ENCODE data around the gene USP17L28. TPM values are rescaled to one million over a fixed set of nuclear protein-coding genes. Genes with fewer than 3 reads are reported as not detected.
A peak's percentile ranks its signal among the peaks of the same experiment; 100 is the strongest.
"Not testable (repeated sequence)": the region's sequence is repeated elsewhere in the genome, so short reads cannot be mapped to it uniquely, and the experiment has no call there.

The USP17L28 gene
- total and polyA plus RNA-seq, 2 of the 8 experiments (the other 6 are each of a cell fraction or from before 2014, with no cell fraction given), result not detected

DNA sequence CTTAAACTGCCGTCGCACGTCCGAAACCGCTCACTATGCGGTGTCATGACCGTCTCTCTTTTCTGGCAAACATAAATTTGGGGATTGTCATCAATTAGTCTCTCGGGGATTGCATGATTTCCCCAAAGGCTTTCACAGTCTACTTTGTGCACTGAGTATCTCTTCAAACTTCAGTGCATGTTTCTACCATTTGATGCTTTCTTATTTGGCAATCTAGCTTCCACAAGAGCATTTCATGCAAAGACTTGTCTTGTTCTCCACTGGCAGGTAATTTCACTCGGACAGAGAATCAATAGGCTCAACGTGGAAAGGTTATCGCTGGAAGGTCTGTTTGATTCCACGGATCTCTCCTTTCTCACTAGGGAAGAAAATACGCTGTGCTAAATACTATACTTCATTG lies 24.5 kb upstream of the USP17L28 start:
- H3K23me2 ChIP-seq (ENCODE audit: low read depth, low read length); H4K20me1 ChIP-seq (replicated peaks in 1 of 2; ENCODE audit: control insufficient read depth in 1 of 2, insufficient read depth in 2 of 2, low read length in 2 of 2); H3K9ac ChIP-seq (replicated peaks in 1 of 4; ENCODE audit: extremely low read depth in 1 of 4, low read depth in 3 of 4, low read length in 3 of 4); H2BK15ac ChIP-seq (ENCODE audit: low read length); H3K14ac ChIP-seq (ENCODE audit: insufficient read length); H3K4me1 ChIP-seq (replicated peaks in 1 of 4; ENCODE audit: control insufficient read depth in 3 of 4, insufficient read depth in 4 of 4, low read length in 3 of 4); H2BK20ac ChIP-seq (ENCODE audit: low read length); H3K79me1 ChIP-seq (ENCODE audit: low read depth, low read length); H4K91ac ChIP-seq (replicated peaks; ENCODE audit: insufficient read length, low read length); H4K8ac ChIP-seq (ENCODE audit: extremely low read depth, insufficient read depth, low read length); H3K9me3 ChIP-seq (ENCODE audit: insufficient read depth in 2 of 2, low read depth in 1 of 2, low read length in 1 of 2); H3K27me3 ChIP-seq (replicated peaks in 1 of 4; ENCODE audit: control insufficient read depth in 3 of 4, extremely low read depth in 1 of 4, insufficient read depth in 3 of 4, low read length in 3 of 4); H2AFZ ChIP-seq (ENCODE audit: low read length); H3K18ac ChIP-seq (ENCODE audit: extremely low read depth, low read length); H2BK5ac ChIP-seq (ENCODE audit: low read depth, low read length); H3K36me3 ChIP-seq (ENCODE audit: control insufficient read depth in 2 of 4, insufficient read depth in 4 of 4, low read length in 3 of 4); FAIRE-seq; H2BK120ac ChIP-seq (replicated peaks; ENCODE audit: low read depth, low read length); H3K56ac ChIP-seq (replicated peaks; ENCODE audit: insufficient read length, low read depth, low read length); H3K4ac ChIP-seq (replicated peaks; ENCODE audit: insufficient read length, low read depth, low read length); H2AK5ac ChIP-seq (ENCODE audit: low read depth, low read length); H3K4me2 ChIP-seq (ENCODE audit: insufficient read depth in 1 of 2, low read depth in 2 of 2, low read length in 2 of 2); H3K79me2 ChIP-seq (ENCODE audit: control insufficient read depth in 1 of 2, insufficient read depth in 2 of 2, low read length in 2 of 2); H3K27ac ChIP-seq (ENCODE audit: low read depth, low read length); CTCF ChIA-PET (ENCODE audit: partially characterized antibody); H2BK12ac ChIP-seq (ENCODE audit: low read depth, low read length); H3K4me3 ChIP-seq (ENCODE audit: extremely low read depth in 1 of 4, insufficient read depth in 2 of 4, low read depth in 3 of 4, low read length in 4 of 4); H3K23ac ChIP-seq (ENCODE audit: insufficient read length); H4K5ac ChIP-seq (ENCODE audit: insufficient read length, low read depth, low read length); POLR2A ChIA-PET (ENCODE audit: partially characterized antibody): not testable (repeated sequence)
- DNase-seq (ENCODE audit: low read depth in 1 of 2, low spot score in 2 of 2), result peak in 1 of 2 experiments; percentile 10
- 84% methylated on average over 4 of the region's 13 CpGs; no CpG with 5 or more reads in 1 of the 2 experiments for WGBS, 2 experiments (ENCODE audit: extremely low coverage in 1 of 2, insufficient coverage in 1 of 2, insufficient read length in 1 of 2, insufficient replicate concordance in 2 of 2, low coverage in 1 of 2, low lambda C conversion rate in 2 of 2, missing lambda C conversion rate in 1 of 2)

- H4K8ac ChIP-seq (ENCODE audit: extremely low read depth, insufficient read depth, low read length); H3K56ac ChIP-seq (replicated peaks; ENCODE audit: insufficient read length, low read depth, low read length); H3K9me3 ChIP-seq (ENCODE audit: insufficient read depth in 2 of 2, low read depth in 1 of 2, low read length in 1 of 2); H2AFZ ChIP-seq (ENCODE audit: low read length); FAIRE-seq; POLR2A ChIA-PET (ENCODE audit: partially characterized antibody); H3K4ac ChIP-seq (replicated peaks; ENCODE audit: insufficient read length, low read depth, low read length); H2BK15ac ChIP-seq (ENCODE audit: low read length); H3K36me3 ChIP-seq (ENCODE audit: control insufficient read depth in 2 of 4, insufficient read depth in 4 of 4, low read length in 3 of 4); H3K23me2 ChIP-seq (ENCODE audit: low read depth, low read length); H3K27ac ChIP-seq (ENCODE audit: low read depth, low read length); H3K4me3 ChIP-seq (ENCODE audit: extremely low read depth in 1 of 4, insufficient read depth in 2 of 4, low read depth in 3 of 4, low read length in 4 of 4); H3K27me3 ChIP-seq (replicated peaks in 1 of 4; ENCODE audit: control insufficient read depth in 3 of 4, extremely low read depth in 1 of 4, insufficient read depth in 3 of 4, low read length in 3 of 4); DNase-seq (ENCODE audit: low read depth in 1 of 2, low spot score in 2 of 2); H3K79me1 ChIP-seq (ENCODE audit: low read depth, low read length); H3K79me2 ChIP-seq (ENCODE audit: control insufficient read depth in 1 of 2, insufficient read depth in 2 of 2, low read length in 2 of 2); H2BK20ac ChIP-seq (ENCODE audit: low read length); H4K91ac ChIP-seq (replicated peaks; ENCODE audit: insufficient read length, low read length); H3K4me2 ChIP-seq (ENCODE audit: insufficient read depth in 1 of 2, low read depth in 2 of 2, low read length in 2 of 2); H3K14ac ChIP-seq (ENCODE audit: insufficient read length); H4K5ac ChIP-seq (ENCODE audit: insufficient read length, low read depth, low read length); H2AK5ac ChIP-seq (ENCODE audit: low read depth, low read length); H2BK12ac ChIP-seq (ENCODE audit: low read depth, low read length); H3K18ac ChIP-seq (ENCODE audit: extremely low read depth, low read length); H2BK120ac ChIP-seq (replicated peaks; ENCODE audit: low read depth, low read length); H3K23ac ChIP-seq (ENCODE audit: insufficient read length); CTCF ChIA-PET (ENCODE audit: partially characterized antibody); H4K20me1 ChIP-seq (replicated peaks in 1 of 2; ENCODE audit: control insufficient read depth in 1 of 2, insufficient read depth in 2 of 2, low read length in 2 of 2); H3K4me1 ChIP-seq (replicated peaks in 1 of 4; ENCODE audit: control insufficient read depth in 3 of 4, insufficient read depth in 4 of 4, low read length in 3 of 4); H2BK5ac ChIP-seq (ENCODE audit: low read depth, low read length); H3K9ac ChIP-seq (replicated peaks in 1 of 4; ENCODE audit: extremely low read depth in 1 of 4, low read depth in 3 of 4, low read length in 3 of 4): not testable (repeated sequence)
- WGBS, 2 experiments (ENCODE audit: extremely low coverage in 1 of 2, insufficient coverage in 1 of 2, insufficient read length in 1 of 2, insufficient replicate concordance in 2 of 2, low coverage in 1 of 2, low lambda C conversion rate in 2 of 2, missing lambda C conversion rate in 1 of 2), result no CpG with 5 or more reads among the region's 15 CpGs
Observed at GRCh38 chr4:9324865-9325264, 23.8 kb upstream of the USP17L28 start, which contains the start of gene USP17L24. TSS of gene USP17L24 (plus strand) at chr4:9325165. CDS start at chr4:9325165, 0 bp downstream.
